Parathyroid adenoma (tissue), 2 donors: Measurements from ENCODE around the gene DOCK8.

Experiments
- H2AFZ ChIP-seq: fragments of 300-600 bp; sonication (generic); one replicate; pipeline ENCODE4 v1.7.0; 2017; ENCODE audit warnings: antibody characterized with exemption, mild to moderate bottlenecking
- H3K27ac ChIP-seq: fragments of 300-600 bp; sonication (generic); one replicate; pipeline ENCODE4 v1.7.0; 2017
- H3K27me3 ChIP-seq: fragments of 300-600 bp; sonication (generic); one replicate; pipeline ENCODE4 v1.7.0; 2017; ENCODE audit warnings: low read length; ENCODE audit not compliant: control insufficient read depth, insufficient read depth
- H3K36me3 ChIP-seq: fragments of 300-600 bp; sonication (generic); one replicate; pipeline ENCODE4 v1.7.0; 2017; ENCODE audit warnings: low read length; ENCODE audit not compliant: control insufficient read depth, insufficient read depth
- H3K4me1 ChIP-seq: fragments of 300-600 bp; sonication (generic); one replicate; pipeline ENCODE4 v1.7.0; 2017; ENCODE audit warnings: control low read depth
- H3K4me2 ChIP-seq: fragments of 300-600 bp; sonication (generic); one replicate; pipeline ENCODE4 v1.7.0; 2017; ENCODE audit warnings: low read length
- H3K4me3 ChIP-seq: fragments of 300-600 bp; sonication (generic); one replicate; pipeline ENCODE4 v1.7.0; 2017; ENCODE audit warnings: low read depth, low read length
- H3K79me2 ChIP-seq: fragments of 300-600 bp; sonication (generic); one replicate; pipeline ENCODE4 v1.7.0; 2017; ENCODE audit warnings: control low read depth
- H3K9ac ChIP-seq: fragments of 300-600 bp; sonication (generic); one replicate; pipeline ENCODE4 v1.7.0; 2017; ENCODE audit warnings: mild to moderate bottlenecking
- H3K9me3 ChIP-seq: fragments of 300-600 bp; sonication (generic); one replicate; pipeline ENCODE4 v1.7.0; 2017; ENCODE audit warnings: low read length; ENCODE audit not compliant: control insufficient read depth
- CTCF ChIP-seq: fragments of 300-600 bp; sonication (generic); IDR thresholded peaks from one replicate; pipeline ENCODE4 v1.7.0; 2017; ENCODE audit warnings: antibody characterized with exemption, mild to moderate bottlenecking
- donor health status: primary hyperparathyroidism.

DOCK8 gene

GRCh38 chr9:289121-289520 is 74.5 kb downstream of the DOCK8 start:
- H3K9ac ChIP-seq = no peak overlapping the region
- H3K9me3 ChIP-seq = no peaks in the 10 kb centered on the region
- no peaks in the 10 kb centered on the region for H3K4me1 ChIP-seq
- H3K4me2 ChIP-seq = no peak overlapping the region
- no peaks in the 10 kb centered on the region for H3K36me3 ChIP-seq
- no peak for TF ChIP-seq CTCF
- no peaks in the 10 kb centered on the region for H3K27me3 ChIP-seq
- H2AFZ ChIP-seq = no peak overlapping the region
- H3K27ac ChIP-seq = no peak overlapping the region
- H3K4me3 ChIP-seq = no peak overlapping the region
- H3K79me2 ChIP-seq = no peaks in the 10 kb centered on the region

GRCh38 chr9:292915-293314 is 78.2 kb downstream of the DOCK8 start:
- Histone ChIP-seq H3K4me2 (no peak overlapping the region), H3K36me3 (no peaks in the 10 kb centered on the region), H3K9ac (no peak overlapping the region), H3K27me3 (no peaks in the 10 kb centered on the region), H3K79me2 (no peaks in the 10 kb centered on the region), H3K4me3 (no peak overlapping the region), H3K4me1 (no peaks in the 10 kb centered on the region), H3K27ac (no peak overlapping the region), H3K9me3 (no peaks in the 10 kb centered on the region), H2AFZ (no peak overlapping the region)
- TF ChIP-seq CTCF = no peak

GRCh38 chr9:295576-295975 is 80.9 kb downstream of the DOCK8 start:
- Histone ChIP-seq H3K4me1 (no peaks in the 10 kb centered on the region), H2AFZ (no peak overlapping the region), H3K9ac (no peak overlapping the region), H3K27ac (no peak overlapping the region), H3K4me3 (no peak overlapping the region), H3K36me3 (no peaks in the 10 kb centered on the region), H3K4me2 (no peak overlapping the region), H3K9me3 (no peaks in the 10 kb centered on the region), H3K27me3 (no peaks in the 10 kb centered on the region), H3K79me2 (no peaks in the 10 kb centered on the region)
- no peak for TF ChIP-seq CTCF

- no peak overlapping the region for H3K4me3 ChIP-seq
- no peaks in the 10 kb centered on the region for H3K36me3 ChIP-seq
- no peaks in the 10 kb centered on the region for H3K79me2 ChIP-seq
- no peak overlapping the region for H3K9ac ChIP-seq
- no peaks in the 10 kb centered on the region for H3K27me3 ChIP-seq
- H2AFZ ChIP-seq = no peak overlapping the region
- no peaks in the 10 kb centered on the region for H3K9me3 ChIP-seq
- no peak overlapping the region for H3K27ac ChIP-seq
- no peak overlapping the region for H3K4me2 ChIP-seq
- no peak for TF ChIP-seq CTCF
- no peaks in the 10 kb centered on the region for H3K4me1 ChIP-seq
Observed at GRCh38 chr9:296411-296810, 81.7 kb downstream of the DOCK8 start.

GRCh38 chr9:297104-297972 is 82.7 kb downstream of the DOCK8 start:
- TF ChIP-seq CTCF = no peak
- Histone ChIP-seq H2AFZ (no peak overlapping the region), H3K36me3 (no peaks in the 10 kb centered on the region), H3K4me1 (no peaks in the 10 kb centered on the region), H3K79me2 (no peaks in the 10 kb centered on the region), H3K9ac (no peak overlapping the region), H3K9me3 (no peaks in the 10 kb centered on the region), H3K27ac (no peak overlapping the region), H3K4me2 (no peak overlapping the region), H3K4me3 (no peak overlapping the region), H3K27me3 (no peaks in the 10 kb centered on the region)
